ENCODE data around the gene KCTD13. TPM values are rescaled to one million over a fixed set of nuclear protein-coding genes. Genes with fewer than 3 reads are reported as not detected.

The KCTD13 gene
- polyA plus RNA-seq, 2 of the 4 experiments (the other 2 are of a cell fraction), result 12.7 to 14.6 TPM

DNA sequence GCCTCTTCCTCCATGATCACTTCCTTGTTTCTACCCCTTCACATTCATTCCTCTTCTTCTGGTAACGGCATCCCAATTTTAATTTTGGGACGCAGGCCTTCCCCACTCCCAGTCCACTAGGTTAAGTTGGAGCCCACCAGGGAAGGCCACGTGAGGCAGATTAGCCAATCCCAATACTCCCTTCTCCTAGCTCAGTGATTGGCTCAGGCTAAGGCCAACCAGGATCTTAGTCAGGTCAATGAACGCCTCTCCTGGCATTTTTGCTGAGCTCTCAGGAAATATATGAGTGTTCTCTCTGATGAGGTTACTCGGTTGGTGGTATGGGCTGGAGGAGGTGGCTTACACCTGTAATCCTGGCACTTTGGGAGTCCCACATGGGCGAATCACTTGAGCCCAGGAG lies 42.0 kb downstream of the KCTD13 start:
- DNase-seq (ENCODE audit: low read depth in 1 of 2, low spot score in 1 of 2) (no peak), FAIRE-seq (no peak), ATAC-seq (no peak)
- Histone ChIP-seq H3K4me2 (no peak overlapping the region), H3K27ac (no peak overlapping the region), H3K9me3 (no peaks in the 10 kb centered on the region), H3K4me3 (no peak overlapping the region), H3K4me1 (no peaks in the 10 kb centered on the region)
- ChIA-PET POLR2A (no interaction called here), CTCF (interaction anchor here (0.6 to 3.7 kb wide), 5 partner anchors 12 to 148 kb away, joined by 3 to 9 read pairs (median 4); partner anchors contain the start of genes CDIPT and TLCD3B)
- 84% methylated on average over 6 of the region's 6 CpGs for WGBS (ENCODE audit: missing lambda C conversion rate)
- TF ChIP-seq, protein P1, sequence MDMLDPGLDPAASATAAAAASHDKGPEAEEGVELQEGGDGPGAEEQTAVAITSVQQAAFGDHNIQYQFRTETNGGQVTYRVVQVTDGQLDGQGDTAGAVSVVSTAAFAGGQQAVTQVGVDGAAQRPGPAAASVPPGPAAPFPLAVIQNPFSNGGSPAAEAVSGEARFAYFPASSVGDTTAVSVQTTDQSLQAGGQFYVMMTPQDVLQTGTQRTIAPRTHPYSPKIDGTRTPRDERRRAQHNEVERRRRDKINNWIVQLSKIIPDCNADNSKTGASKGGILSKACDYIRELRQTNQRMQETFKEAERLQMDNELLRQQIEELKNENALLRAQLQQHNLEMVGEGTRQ (IDR thresholded peaks at IDR 0.05), result peak; percentile 39; the same call in 1 of the 2 replicates
- TF ChIP-seq, protein P2, sequence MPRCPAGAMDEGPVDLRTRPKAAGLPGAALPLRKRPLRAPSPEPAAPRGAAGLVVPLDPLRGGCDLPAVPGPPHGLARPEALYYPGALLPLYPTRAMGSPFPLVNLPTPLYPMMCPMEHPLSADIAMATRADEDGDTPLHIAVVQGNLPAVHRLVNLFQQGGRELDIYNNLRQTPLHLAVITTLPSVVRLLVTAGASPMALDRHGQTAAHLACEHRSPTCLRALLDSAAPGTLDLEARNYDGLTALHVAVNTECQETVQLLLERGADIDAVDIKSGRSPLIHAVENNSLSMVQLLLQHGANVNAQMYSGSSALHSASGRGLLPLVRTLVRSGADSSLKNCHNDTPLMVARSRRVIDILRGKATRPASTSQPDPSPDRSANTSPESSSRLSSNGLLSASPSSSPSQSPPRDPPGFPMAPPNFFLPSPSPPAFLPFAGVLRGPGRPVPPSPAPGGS (IDR thresholded peaks at IDR 0.05), result no peak

DNA sequence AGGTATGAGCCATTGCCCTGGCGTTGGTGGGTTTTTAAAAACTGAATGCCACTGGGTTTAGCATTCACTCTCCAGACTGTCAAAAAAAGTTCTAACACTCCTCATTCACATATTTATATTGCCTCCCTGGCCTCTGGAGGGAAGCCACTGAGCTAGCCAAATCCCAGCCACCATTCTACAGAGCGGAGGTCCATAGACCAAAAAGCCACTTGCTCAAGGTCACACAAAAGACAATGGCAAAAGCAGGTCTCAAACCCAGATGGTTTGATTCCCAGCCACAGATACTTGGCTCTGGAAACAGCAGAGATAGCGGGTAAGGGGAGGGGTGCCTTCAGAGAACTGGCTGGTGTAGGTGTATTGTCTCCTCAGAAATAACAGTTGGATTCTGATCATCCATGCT lies 45.0 kb downstream of the KCTD13 start:
- H3K9me3 ChIP-seq, result no peaks in the 10 kb centered on the region
- DNase-seq (ENCODE audit: low read depth in 1 of 2, low spot score in 1 of 2) (no peak), ATAC-seq (no peak), FAIRE-seq (no peak)
- H3K4me3 ChIP-seq, result no peak overlapping the region
- H3K4me1 ChIP-seq, result 0 out of 3 replicates have a peak, but pooled peaks cover 3% of the 10 kb centered on the region
- WGBS (ENCODE audit: missing lambda C conversion rate), result 82% methylated on average over 3 of the region's 3 CpGs
- CTCF ChIA-PET, result interaction anchor here (0.6 to 1.8 kb wide), 7 partner anchors 18 to 181 kb away, joined by 3 to 5 read pairs (median 3); partner anchors contain the start of genes CDIPT and MVP
- POLR2A ChIA-PET, result no interaction called here
- no peak overlapping the region for H3K27ac ChIP-seq
- TF ChIP-seq HOXA7 (CRISPR knock-in tag; IDR thresholded peaks at IDR 0.05) (no peak), ZC3H11A (IDR thresholded peaks at IDR 0.05) (no peak), EHF (CRISPR knock-in tag; IDR thresholded peaks at IDR 0.05) (no peak), ZFP36 (IDR thresholded peaks at IDR 0.05; ENCODE audit: borderline replicate concordance, partially characterized antibody) (no peak), RARB (CRISPR knock-in tag; IDR thresholded peaks at IDR 0.05) (no peak)
- TF ChIP-seq, protein P3, sequence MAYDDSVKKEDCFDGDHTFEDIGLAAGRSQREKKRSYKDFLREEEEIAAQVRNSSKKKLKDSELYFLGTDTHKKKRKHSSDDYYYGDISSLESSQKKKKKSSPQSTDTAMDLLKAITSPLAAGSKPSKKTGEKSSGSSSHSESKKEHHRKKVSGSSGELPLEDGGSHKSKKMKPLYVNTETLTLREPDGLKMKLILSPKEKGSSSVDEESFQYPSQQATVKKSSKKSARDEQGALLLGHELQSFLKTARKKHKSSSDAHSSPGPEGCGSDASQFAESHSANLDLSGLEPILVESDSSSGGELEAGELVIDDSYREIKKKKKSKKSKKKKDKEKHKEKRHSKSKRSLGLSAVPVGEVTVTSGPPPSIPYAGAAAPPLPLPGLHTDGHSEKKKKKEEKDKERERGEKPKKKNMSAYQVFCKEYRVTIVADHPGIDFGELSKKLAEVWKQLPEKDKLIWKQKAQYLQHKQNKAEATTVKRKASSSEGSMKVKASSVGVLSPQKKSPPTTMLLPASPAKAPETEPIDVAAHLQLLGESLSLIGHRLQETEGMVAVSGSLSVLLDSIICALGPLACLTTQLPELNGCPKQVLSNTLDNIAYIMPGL (CRISPR knock-in tag; IDR thresholded peaks at IDR 0.05; ENCODE audit: borderline replicate concordance), result no peak
- H3K4me2 ChIP-seq, result no peak overlapping the region

DNA sequence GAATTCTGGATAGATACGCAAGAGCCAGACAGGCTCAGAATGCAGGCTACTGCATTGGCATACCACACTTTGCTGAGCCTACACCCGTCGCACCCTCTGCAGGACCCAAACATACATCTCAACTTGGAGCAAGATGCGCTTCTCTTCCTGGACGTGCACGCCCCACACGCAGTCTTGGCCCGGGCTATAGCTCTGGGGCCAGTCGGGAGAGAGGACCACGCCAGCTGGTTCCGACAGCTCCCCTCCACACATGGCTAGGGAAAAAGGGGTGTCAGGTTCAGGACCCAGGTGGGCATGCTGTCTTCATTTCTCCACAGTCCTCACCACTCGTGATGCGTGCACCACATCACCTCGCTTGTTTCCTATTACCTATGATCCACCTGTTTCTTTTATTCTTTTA lies 47.9 kb downstream of the KCTD13 start:
- TF ChIP-seq RNF2 (IDR thresholded peaks at IDR 0.05; ENCODE audit: borderline replicate concordance, low read depth) (no peak), HOXB5 (CRISPR knock-in tag; IDR thresholded peaks at IDR 0.05) (no peak), CHD2 (IDR thresholded peaks at IDR 0.05; ENCODE audit: low read length, partially characterized antibody) (no peak), EP300 (IDR thresholded peaks at IDR 0.05) (no peak)
- Histone ChIP-seq H3K4me1 (0 out of 3 replicates have a peak, but pooled peaks cover 3% of the 10 kb centered on the region), H3K9me3 (no peaks in the 10 kb centered on the region), H3K4me3 (no peak overlapping the region), H3K27ac (no peak overlapping the region), H3K4me2 (no peak overlapping the region)
- ATAC-seq, result no peak
- no peak for FAIRE-seq
- ChIA-PET CTCF (interaction anchor here (0.7 to 1.9 kb wide), 5 partner anchors 11 to 40 kb away, joined by 3 to 7 read pairs (median 3); partner anchors contain the start of gene CDIPT), POLR2A (no interaction called here)
- no peak for DNase-seq (ENCODE audit: low read depth in 1 of 2, low spot score in 1 of 2)
- WGBS (ENCODE audit: missing lambda C conversion rate), result 95% methylated on average over 14 of the region's 14 CpGs

DNA sequence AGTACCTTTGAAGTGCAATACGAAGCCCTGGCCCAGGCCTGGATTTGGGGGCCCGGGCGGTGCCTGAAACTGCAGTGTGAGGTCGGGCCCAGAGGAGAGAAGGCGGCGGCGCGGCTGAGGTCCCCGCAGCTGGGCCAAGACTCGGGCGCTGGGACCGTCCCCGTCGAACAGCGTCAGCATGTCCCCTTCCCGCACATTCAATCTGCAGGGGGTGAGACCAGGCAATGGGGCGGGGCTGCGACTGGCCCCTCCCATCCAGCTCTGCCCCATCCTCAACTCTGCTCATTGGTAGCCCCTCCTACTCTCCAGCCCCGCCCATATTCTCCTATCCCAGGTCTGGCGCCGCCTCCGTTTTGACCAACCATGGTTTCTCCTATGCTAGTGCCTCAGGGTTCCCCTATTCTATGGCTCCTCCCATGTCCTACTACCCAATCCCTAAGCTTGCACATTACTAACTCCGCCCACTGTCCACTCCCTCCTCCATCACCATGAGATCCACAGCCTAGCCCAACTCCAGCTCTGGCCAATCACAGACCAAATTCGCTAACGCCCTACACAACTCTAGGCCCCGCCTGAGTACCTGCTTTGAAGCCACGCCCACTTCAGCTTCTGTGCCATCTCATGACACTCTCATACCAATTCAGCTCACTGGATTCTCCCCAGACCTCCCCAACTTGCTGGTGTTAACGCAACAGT lies 48.6 kb downstream of the KCTD13 start:
- Histone ChIP-seq H3K4me2 (peak overlapping the region; percentile 75; the same call in 2 of the 3 replicates), H3K9me3 (no peaks in the 10 kb centered on the region), H3K27ac (no peak overlapping the region), H3K4me1 (0 out of 3 replicates have a peak, but pooled peaks cover 3% of the 10 kb centered on the region), H3K4me3 (no peak overlapping the region; the same call in 2 of the 3 replicates)
- DNase-seq (ENCODE audit: low read depth in 1 of 2, low spot score in 1 of 2) (peak; percentile 58 to 63), FAIRE-seq (no peak), ATAC-seq (peak; percentile 49 to 72)
- ChIA-PET CTCF (interaction anchor here (0.9 to 1.9 kb wide), 4 partner anchors 10 to 39 kb away, joined by 3 to 7 read pairs (median 4); partner anchors contain the start of gene CDIPT), POLR2A (interaction anchor here (0.6 kb wide), 1 partner anchor 68 kb away, joined by 3 read pairs; no protein-coding TSS in a partner anchor)
- TF ChIP-seq RFX5 (IDR thresholded peaks at IDR 0.05), result no peak
- no peak for TF ChIP-seq POLR2A (IDR thresholded peaks at IDR 0.05; ENCODE audit: low read length)
- TF ChIP-seq GATA3 (IDR thresholded peaks at IDR 0.05; ENCODE audit: borderline replicate concordance), result no peak
- no peak for TF ChIP-seq JUNB (IDR thresholded peaks at IDR 0.05)
- TF ChIP-seq, protein P4, sequence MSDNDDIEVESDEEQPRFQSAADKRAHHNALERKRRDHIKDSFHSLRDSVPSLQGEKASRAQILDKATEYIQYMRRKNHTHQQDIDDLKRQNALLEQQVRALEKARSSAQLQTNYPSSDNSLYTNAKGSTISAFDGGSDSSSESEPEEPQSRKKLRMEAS (IDR thresholded peaks at IDR 0.05), result no peak
- TF ChIP-seq, protein P5, sequence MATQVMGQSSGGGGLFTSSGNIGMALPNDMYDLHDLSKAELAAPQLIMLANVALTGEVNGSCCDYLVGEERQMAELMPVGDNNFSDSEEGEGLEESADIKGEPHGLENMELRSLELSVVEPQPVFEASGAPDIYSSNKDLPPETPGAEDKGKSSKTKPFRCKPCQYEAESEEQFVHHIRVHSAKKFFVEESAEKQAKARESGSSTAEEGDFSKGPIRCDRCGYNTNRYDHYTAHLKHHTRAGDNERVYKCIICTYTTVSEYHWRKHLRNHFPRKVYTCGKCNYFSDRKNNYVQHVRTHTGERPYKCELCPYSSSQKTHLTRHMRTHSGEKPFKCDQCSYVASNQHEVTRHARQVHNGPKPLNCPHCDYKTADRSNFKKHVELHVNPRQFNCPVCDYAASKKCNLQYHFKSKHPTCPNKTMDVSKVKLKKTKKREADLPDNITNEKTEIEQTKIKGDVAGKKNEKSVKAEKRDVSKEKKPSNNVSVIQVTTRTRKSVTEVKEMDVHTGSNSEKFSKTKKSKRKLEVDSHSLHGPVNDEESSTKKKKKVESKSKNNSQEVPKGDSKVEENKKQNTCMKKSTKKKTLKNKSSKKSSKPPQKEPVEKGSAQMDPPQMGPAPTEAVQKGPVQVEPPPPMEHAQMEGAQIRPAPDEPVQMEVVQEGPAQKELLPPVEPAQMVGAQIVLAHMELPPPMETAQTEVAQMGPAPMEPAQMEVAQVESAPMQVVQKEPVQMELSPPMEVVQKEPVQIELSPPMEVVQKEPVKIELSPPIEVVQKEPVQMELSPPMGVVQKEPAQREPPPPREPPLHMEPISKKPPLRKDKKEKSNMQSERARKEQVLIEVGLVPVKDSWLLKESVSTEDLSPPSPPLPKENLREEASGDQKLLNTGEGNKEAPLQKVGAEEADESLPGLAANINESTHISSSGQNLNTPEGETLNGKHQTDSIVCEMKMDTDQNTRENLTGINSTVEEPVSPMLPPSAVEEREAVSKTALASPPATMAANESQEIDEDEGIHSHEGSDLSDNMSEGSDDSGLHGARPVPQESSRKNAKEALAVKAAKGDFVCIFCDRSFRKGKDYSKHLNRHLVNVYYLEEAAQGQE (IDR thresholded peaks at IDR 0.05), result no peak
- TF ChIP-seq MAZ (IDR thresholded peaks at IDR 0.05; ENCODE audit: borderline replicate concordance, low read depth, low read length), result no peak
- no peak for TF ChIP-seq CBX2 (IDR thresholded peaks at IDR 0.05; ENCODE audit: borderline replicate concordance, low read depth)
- WGBS (ENCODE audit: missing lambda C conversion rate), result 82% methylated on average over 28 of the region's 28 CpGs

Measured in A549 (cell line).